NCI-H2196 treated with DMSO at 0.1 percent for 48 hours (cell line): ENCODE results near the gene ADIPOR1.
"Not testable (repeated sequence)": the region's sequence is repeated elsewhere in the genome, so short reads cannot be mapped to it uniquely, and the experiment has no call there.

Source experiments
- DNase-seq: peaks from one replicate; lab custom pipeline; 2025; ENCODE audit not compliant: unreplicated experiment; lab: John Stamatoyannopoulos, UW

The ADIPOR1 gene

DNA sequence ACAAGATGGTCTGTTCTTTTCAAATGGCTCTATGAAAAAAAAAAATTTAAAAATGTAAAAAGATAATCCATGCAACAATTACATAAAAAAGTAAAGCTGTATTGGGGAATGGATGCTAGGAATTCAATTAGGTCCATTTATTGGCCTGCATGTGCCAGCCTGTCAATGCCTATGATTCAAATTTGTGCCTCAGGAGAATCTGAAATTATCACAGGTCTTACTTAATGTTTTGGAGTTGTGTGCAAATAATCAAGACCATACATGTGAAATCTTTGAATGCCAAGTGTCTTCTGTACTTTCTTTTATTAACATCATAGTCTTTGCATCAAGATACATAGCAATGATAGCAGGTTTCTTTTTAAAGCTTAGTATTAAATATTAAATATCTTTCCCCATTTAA lies 17.6 kb downstream of the ADIPOR1 start:
- DNase-seq, result no peak

DNA sequence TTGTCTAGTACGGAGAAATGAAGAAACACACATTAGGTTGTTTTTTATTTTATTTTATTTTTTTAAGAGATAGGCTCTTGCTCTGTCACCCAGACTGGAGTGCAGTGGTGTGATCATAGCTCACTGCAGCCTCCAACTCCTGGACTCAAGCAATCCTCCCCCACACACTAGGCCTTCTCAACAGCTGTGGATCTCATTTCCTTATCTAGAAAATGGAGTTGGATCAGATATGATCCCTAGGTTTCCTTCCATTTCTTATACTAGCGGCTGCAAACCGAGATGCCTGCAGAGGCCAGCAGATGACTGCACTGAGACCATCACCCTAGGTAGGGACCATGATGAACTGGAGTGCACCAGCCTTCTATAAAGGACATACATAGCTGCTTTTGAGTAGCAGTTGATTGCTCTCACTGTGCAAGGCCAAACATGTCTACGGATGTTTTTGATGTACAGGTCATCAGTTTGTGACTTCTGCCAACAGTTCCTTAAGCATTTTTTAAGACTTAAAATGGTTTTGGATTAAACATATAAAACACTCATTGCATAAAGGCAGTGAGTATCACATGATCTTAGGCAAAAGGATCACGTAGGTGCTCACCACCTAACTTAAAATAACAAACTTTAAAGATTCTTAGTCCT lies 19.7 kb downstream of the ADIPOR1 start:
- DNase-seq, result no peak

DNA sequence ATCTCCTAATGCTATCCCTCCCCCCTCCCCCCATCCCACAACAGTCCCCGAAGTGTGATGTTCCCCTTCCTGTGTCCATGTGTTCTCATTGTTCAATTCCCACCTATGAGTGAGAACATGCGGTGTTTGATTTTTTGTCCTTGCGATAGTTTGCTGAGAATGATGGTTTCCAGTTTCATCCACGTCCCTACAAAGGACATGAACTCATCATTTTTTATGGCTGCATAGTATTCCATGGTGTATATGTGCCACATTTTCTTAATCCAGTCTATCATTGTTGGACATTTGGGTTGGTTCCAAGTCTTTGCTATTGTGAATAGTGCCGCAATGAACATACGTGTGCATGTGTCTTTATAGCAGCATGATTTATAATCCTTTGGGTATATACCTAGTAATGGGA lies 21.7 kb downstream of the ADIPOR1 start:
- DNase-seq, result not testable (repeated sequence)

DNA sequence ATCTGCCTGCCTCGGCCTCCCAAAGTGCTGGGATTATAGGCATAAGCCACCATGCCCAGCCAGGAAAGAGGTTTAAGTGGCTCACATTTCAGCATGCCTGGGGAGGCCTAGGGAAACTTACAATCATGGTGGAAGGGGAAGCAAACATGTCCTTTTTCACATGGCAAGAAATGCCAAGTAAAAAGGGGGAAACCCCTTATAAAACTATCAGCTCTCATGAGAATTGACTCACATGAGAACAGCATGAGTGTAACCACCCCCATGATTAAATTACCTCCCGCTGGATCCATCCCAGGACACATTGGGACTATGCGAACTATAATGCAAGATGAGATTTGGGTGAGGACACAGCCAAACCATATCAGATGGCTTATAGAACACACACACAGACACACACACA lies 22.3 kb downstream of the ADIPOR1 start:
- no peak for DNase-seq

DNA sequence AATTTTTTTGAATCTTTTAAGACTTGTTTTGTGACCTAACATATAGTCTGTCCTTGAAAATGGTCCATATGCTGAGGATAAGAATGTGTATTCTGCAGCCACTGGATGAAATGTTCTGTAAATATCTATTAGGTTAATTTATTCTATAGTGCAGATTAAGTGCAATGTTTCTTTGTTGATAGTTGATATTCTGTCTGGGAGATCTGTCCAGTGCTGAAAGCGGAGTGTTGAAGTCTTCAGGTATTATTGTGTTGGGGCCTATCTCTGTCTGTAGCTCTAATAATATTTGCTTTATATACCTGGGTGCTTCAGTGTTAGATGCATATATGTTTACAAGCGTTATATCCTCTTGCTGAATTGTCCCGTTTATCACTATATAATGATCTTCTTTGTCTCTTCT lies 23.4 kb downstream of the ADIPOR1 start:
- DNase-seq, result no peak

DNA sequence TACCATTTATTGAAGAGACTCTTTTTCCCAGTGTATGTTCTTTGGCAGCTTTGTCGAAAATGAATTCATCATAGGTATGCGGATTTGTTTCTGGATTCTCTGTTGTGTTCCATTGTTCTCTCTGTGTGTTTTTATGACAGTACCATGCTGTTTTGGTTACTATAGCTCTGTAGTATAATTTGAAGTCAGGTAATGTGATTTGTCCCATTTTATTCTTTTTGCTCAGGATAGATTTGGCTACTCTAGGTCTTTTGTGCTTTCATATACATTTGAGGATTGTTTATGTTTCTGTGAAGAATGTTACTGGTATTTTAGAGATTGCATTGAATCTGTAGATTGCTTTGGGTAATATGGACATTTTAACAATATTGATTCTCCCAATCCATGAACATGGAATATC lies 25.6 kb downstream of the ADIPOR1 start:
- no peak for DNase-seq

GRCh38 chr1:202926581-202927491 lies 31.3 kb downstream of the ADIPOR1 start, which contains the start of gene KLHL12:
Gene KLHL12 (minus strand): TSS chr1:202927234. CDS start chr1:202925162, 2,072 bp downstream.
- peak; percentile 93 for DNase-seq

DNA sequence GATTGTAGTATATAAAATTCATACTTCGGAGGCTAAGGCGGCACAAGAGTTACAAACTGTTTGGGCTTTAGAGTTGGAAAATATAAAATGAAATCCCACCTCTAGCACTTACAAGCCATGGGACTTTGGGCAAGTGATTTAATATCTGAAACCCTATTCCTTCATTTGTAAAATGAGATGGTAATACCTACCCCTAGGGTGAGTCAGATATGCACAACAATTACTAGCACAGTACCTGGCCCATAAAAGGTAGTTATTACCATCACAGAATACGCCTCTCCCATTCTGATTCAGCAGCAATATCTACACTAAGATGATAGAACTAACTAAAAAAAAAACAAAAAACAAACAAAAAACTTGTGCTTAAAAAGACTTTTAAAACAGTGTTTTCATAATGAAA lies 34.6 kb downstream of the ADIPOR1 start:
- DNase-seq, result no peak

- no peak for DNase-seq
Measured at GRCh38 chr1:202919615-202920014, 38.5 kb downstream of the ADIPOR1 start.

GRCh38 chr1:202915146-202915545 lies 43.0 kb downstream of the ADIPOR1 start:
- no peak for DNase-seq

DNA sequence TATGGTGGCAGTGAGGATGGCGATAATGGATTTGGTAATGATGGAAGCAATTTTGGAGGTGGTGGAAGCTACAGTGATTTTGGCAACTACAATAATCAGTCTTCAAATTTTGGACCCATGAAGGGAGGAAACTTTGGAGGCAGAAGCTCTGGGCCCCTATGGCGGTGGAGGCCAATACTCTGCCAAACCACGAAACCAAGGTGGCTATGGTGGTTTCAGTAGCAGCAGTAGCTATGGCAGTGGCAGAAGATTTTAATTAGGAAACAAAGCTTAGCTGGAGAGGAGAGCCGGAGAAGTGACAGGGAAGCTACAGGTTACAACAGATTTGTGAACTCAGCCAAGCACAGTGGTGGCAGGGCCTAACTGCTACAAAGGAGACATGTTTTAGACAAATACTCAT lies 45.6 kb downstream of the ADIPOR1 start:
- DNase-seq, result not testable (repeated sequence)

- DNase-seq, result no peak
Measured at GRCh38 chr1:202909494-202909893, 48.6 kb downstream of the ADIPOR1 start.

GRCh38 chr1:202908998-202909397 lies 49.1 kb downstream of the ADIPOR1 start:
- no peak for DNase-seq

GRCh38 chr1:202905331-202905730 lies 52.8 kb downstream of the ADIPOR1 start:
- DNase-seq, result no peak

DNA sequence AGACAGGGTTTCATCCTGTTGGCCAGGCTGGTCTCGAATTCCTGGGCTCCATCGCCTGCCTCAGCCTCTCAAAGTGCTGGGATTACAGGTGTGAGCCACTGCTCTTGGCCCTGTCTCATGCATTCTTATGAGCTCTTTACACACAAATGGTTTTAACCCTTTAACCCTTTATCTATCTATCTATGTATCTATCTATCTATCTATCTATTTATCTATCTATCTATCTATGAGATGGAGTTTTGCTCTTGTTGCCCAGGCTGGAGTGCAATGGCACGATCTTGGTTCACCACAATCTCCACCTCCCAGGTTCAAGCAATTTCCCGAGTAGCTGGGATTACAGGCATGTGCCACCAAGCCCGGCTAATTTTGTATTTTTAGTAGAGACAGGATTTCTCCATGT lies 54.3 kb downstream of the ADIPOR1 start:
- DNase-seq, result not testable (repeated sequence)

- no peak for DNase-seq
Measured at GRCh38 chr1:202901555-202901954, 56.6 kb downstream of the ADIPOR1 start.

- DNase-seq, result no peak
Measured at GRCh38 chr1:202892501-202892900, 65.6 kb downstream of the ADIPOR1 start.
